Measurements from ENCODE around the gene KLF9. TPM values are rescaled to one million over a fixed set of nuclear protein-coding genes. Genes with fewer than 3 reads are reported as not detected.

KLF9 gene
- total RNA-seq, 2 donors from 2014 or later: 3.3 to 4.0 TPM

DNA sequence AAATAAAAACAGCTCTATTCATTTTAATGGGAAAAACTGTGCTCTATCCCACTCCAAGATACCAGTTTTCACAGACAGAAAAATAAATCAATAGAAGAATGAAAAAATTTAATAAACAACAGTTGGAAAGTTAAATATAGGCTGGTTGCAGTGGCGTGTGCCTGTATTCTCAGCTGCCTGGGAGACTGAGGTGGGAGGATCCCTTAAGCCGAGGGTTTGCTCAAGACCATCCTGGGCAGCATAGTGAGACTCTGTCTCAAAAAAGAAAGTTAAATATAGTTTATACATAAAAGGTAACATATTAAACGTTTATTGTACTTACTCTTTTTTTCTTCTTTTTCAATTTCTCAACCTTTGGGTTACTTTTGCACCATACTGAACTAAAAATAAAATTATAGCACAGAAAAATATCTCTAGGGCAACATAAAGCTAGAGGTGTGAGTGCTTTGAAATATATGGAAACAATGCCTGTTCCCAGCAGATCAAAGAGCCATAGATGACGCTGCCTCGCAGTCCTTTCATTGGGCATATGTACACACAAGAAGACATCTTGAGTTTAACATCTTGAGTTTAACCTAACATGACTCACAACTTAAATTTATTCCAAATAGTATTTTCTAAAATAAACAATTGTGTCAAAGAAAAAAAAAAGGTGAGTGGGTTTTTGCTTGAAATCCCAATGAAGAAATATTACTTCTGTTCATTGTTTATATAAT lies 25.7 kb upstream of the KLF9 start:
- Mint-ChIP-seq H3K4me3 (no peak overlapping the region), H3K4me1 (ENCODE audit: low read depth in 2 of 2) (peaks cover 7 to 8% of the 10 kb centered on the region in 2 donors), H3K9me3 (no peaks in the 10 kb centered on the region), H3K27me3 (peaks cover 0 to 8% of the 10 kb centered on the region in 2 donors), H3K36me3 (no peaks in the 10 kb centered on the region), H3K27ac (no peak overlapping the region)
- no peak for DNase-seq (ENCODE audit: low spot score)
- ATAC-seq: no peak

DNA sequence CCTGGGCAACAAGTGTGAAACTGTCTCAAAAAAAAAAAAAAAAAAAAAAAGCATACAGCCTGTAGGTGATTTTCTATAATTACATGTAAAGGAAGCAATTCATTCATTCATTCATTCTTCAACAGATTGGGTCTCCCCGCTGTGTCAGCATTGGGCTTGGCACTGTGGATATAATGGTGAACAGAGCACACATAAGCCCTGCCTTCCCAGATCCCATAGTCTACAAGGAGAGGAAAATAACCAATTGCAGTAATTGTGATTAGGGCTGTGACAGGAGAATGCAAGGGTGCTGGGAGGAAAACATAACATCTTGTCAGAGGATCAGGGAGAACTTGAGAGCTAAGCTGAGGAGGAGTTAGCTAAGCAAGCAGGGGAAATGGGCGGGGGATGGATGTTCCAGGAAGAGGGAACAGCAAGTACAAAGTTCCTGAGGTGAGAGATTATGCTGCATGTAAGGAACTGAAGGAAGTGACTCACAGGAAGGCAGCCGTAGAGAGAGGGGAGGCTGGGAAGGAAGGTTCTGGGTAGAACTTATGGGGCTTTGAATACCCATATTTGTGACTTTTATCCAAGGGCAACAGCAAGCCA lies 24.0 kb upstream of the KLF9 start:
- peak in 1 of 2 donors; percentile 36 for ATAC-seq
- DNase-seq (ENCODE audit: low spot score): no peak
- Mint-ChIP-seq H3K36me3 (no peaks in the 10 kb centered on the region), H3K4me1 (ENCODE audit: low read depth in 2 of 2) (peaks cover 8 to 10% of the 10 kb centered on the region in 2 donors), H3K27ac (peak overlapping the region in 1 of 2 donors; percentile 7), H3K4me3 (peak overlapping the region; percentile 26), H3K9me3 (no peaks in the 10 kb centered on the region), H3K27me3 (peaks cover 0 to 8% of the 10 kb centered on the region in 2 donors)

DNA sequence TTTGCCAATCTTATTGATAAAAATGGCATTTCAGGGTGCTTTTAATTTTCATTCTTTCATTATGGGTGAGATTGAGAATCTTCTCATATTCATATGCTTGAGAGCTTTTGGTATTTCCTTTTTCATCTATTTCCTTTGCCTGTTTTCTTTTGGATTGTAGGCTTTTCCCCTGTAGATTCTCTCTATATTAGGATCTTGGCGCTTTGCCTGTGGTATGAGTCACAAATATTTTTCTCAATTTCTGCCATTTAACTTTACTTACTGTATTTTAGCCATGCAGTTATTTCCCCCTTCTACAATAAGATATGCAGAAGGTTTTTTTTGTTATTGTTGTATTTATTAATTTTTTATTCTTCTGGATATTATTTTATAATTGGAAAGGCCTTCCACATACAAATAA lies 21.5 kb upstream of the KLF9 start:
- ATAC-seq (no peak), DNase-seq (ENCODE audit: low spot score) (no peak)
- Mint-ChIP-seq H3K27me3 (peaks cover 0 to 8% of the 10 kb centered on the region in 2 donors), H3K27ac (no peak overlapping the region), H3K36me3 (no peaks in the 10 kb centered on the region), H3K9me3 (no peaks in the 10 kb centered on the region), H3K4me1 (ENCODE audit: low read depth in 2 of 2) (peaks cover 8 to 12% of the 10 kb centered on the region in 2 donors), H3K4me3 (no peak overlapping the region)

- no peak overlapping the region for H3K4me3 Mint-ChIP-seq
- no peak overlapping the region for H3K27ac Mint-ChIP-seq
- H3K27me3 Mint-ChIP-seq: peaks cover 0 to 1% of the 10 kb centered on the region in 2 donors
- H3K9me3 Mint-ChIP-seq: no peaks in the 10 kb centered on the region
- no peaks in the 10 kb centered on the region for H3K36me3 Mint-ChIP-seq
- DNase-seq (ENCODE audit: low spot score) (no peak), ATAC-seq (no peak)
- peaks cover 4 to 5% of the 10 kb centered on the region in 2 donors for H3K4me1 Mint-ChIP-seq (ENCODE audit: low read depth in 2 of 2)
These were observed 15.4 kb upstream of the KLF9 start for GRCh38 chr9:70429899-70430298.

- DNase-seq (ENCODE audit: low spot score): no peak
- Mint-ChIP-seq H3K27ac (no peak overlapping the region), H3K27me3 (peaks cover 0 to 2% of the 10 kb centered on the region in 2 donors), H3K36me3 (no peaks in the 10 kb centered on the region), H3K9me3 (no peaks in the 10 kb centered on the region), H3K4me3 (no peak overlapping the region), H3K4me1 (ENCODE audit: low read depth in 2 of 2) (peaks cover 5 to 6% of the 10 kb centered on the region in 2 donors)
- no peak for ATAC-seq
These were observed 14.3 kb upstream of the KLF9 start for GRCh38 chr9:70428781-70429180.

DNA sequence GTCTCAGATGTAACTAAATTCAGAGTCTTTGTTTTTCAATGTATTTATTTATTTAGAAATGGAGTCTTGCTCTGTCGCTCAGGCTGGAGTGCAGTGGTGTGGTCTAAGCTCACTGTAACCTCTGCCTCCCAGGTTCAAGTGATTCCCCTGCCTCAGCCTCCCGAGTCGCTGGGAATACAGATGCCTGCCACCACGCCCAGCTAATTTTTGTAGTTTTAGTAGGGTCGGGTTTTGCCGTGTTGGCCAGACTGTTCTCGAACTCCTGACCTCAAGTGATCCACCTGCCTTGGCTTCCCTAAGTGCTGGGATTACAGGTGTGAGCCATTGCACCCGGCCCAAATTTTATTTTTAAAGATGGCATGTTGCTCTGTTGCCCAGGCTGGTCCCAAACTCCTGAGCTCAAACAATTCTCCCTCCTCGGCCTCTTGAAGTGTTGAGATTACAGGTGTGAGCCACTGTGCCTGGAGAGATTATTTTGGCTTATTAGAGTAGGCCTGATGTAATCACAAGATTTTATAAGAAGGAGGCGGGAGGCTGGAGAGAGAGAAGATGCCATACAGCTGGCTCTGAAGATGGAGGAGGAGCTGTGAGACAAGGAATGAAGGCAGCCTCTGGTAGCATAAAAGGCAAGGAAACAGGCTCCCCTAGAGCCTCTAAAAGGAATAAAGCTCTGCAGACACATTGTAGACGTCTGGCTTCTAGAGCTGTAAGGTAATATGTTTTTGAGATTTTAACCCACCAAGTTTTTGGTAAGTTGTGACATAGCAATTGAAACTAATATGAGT lies 12.9 kb upstream of the KLF9 start:
- H3K36me3 Mint-ChIP-seq: no peaks in the 10 kb centered on the region
- H3K4me3 Mint-ChIP-seq: no peak overlapping the region
- H3K4me1 Mint-ChIP-seq (ENCODE audit: low read depth in 2 of 2): peaks cover 6 to 11% of the 10 kb centered on the region in 2 donors
- DNase-seq (ENCODE audit: low spot score) (no peak), ATAC-seq (no peak)
- H3K27me3 Mint-ChIP-seq: peaks cover 6 to 7% of the 10 kb centered on the region in 2 donors
- H3K9me3 Mint-ChIP-seq: no peaks in the 10 kb centered on the region
- no peak overlapping the region for H3K27ac Mint-ChIP-seq

GRCh38 chr9:70425192-70425591 lies 10.7 kb upstream of the KLF9 start:
- ATAC-seq (no peak), DNase-seq (ENCODE audit: low spot score) (no peak)
- Mint-ChIP-seq H3K9me3 (no peaks in the 10 kb centered on the region), H3K36me3 (no peaks in the 10 kb centered on the region), H3K4me1 (ENCODE audit: low read depth in 2 of 2) (peaks cover 21 to 28% of the 10 kb centered on the region in 2 donors), H3K27me3 (peaks cover 9 to 10% of the 10 kb centered on the region in 2 donors), H3K27ac (no peak overlapping the region), H3K4me3 (no peak overlapping the region)

DNA sequence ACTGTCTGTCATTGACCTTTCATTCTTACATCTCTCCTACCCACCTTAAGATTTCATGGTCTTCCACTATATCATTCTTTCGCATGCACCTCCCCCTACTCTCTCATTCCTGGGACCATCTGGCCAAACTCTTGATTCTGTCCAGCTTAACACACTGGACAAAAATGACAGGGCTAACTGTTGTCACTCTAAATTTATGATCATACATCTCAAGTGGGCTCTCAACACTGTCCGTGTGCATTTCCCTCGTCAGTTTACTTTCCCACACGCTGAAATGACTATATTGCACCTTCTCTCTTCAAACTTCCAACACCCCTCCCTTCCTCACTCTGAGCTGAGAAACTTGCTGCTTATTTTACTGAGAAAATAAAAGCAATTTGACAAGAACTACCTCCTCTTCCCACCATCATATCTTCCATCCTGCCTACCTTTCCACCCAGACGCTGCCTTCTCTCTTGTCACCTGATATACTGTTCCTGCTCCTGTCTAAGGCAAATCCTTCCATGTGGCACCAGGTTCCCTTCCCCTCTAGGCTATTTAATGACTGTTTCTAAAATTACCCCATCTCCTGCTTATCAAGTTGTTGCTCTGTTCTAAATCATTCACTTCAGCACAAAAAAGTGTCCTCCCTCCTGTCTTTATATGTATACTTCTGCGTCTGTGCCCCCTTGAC lies 8.1 kb upstream of the KLF9 start:
- Mint-ChIP-seq H3K27ac (peak overlapping the region in 1 of 2 donors; percentile 0), H3K36me3 (no peaks in the 10 kb centered on the region), H3K9me3 (no peaks in the 10 kb centered on the region), H3K4me1 (ENCODE audit: low read depth in 2 of 2) (peaks cover 36% of the 10 kb centered on the region in 2 donors), H3K4me3 (peak overlapping the region; percentile 90), H3K27me3 (peaks cover 9 to 10% of the 10 kb centered on the region in 2 donors)
- DNase-seq (ENCODE audit: low spot score) (no peak), ATAC-seq (no peak)

GRCh38 chr9:70421272-70422180 lies 7.1 kb upstream of the KLF9 start:
- Mint-ChIP-seq H3K4me1 (ENCODE audit: low read depth in 2 of 2) (peaks cover 36% of the 10 kb centered on the region in 2 donors), H3K9me3 (no peaks in the 10 kb centered on the region), H3K4me3 (peak overlapping the region; percentile 90), H3K36me3 (no peaks in the 10 kb centered on the region), H3K27ac (peak overlapping the region; percentile 81 to 91), H3K27me3 (peaks cover 9 to 10% of the 10 kb centered on the region in 2 donors)
- ATAC-seq: no peak
- no peak for DNase-seq (ENCODE audit: low spot score)

- no peaks in the 10 kb centered on the region for H3K9me3 Mint-ChIP-seq
- DNase-seq (ENCODE audit: low spot score) (no peak), ATAC-seq (no peak)
- H3K36me3 Mint-ChIP-seq: no peaks in the 10 kb centered on the region
- H3K4me3 Mint-ChIP-seq: peak overlapping the region; percentile 90
- peak overlapping the region; percentile 81 to 91 for H3K27ac Mint-ChIP-seq
- peaks cover 36% of the 10 kb centered on the region in 2 donors for H3K4me1 Mint-ChIP-seq (ENCODE audit: low read depth in 2 of 2)
- peaks cover 9 to 10% of the 10 kb centered on the region in 2 donors for H3K27me3 Mint-ChIP-seq
These were observed 6.2 kb upstream of the KLF9 start for GRCh38 chr9:70420441-70421271.

- no peaks in the 10 kb centered on the region for H3K36me3 Mint-ChIP-seq
- ATAC-seq (peak; percentile 78), DNase-seq (ENCODE audit: low spot score) (peak; percentile 84)
- H3K4me3 Mint-ChIP-seq: peak overlapping the region; percentile 90
- peaks cover 31 to 38% of the 10 kb centered on the region in 2 donors for H3K4me1 Mint-ChIP-seq (ENCODE audit: low read depth in 2 of 2)
- H3K27me3 Mint-ChIP-seq: peaks cover 8 to 9% of the 10 kb centered on the region in 2 donors
- H3K9me3 Mint-ChIP-seq: no peaks in the 10 kb centered on the region
- peak overlapping the region; percentile 81 to 91 for H3K27ac Mint-ChIP-seq
These were observed 5.3 kb upstream of the KLF9 start for GRCh38 chr9:70419556-70420440.
